CD8-positive, alpha-beta memory T cell (primary cell): ENCODE data around the gene ARPP21. TPM values are rescaled to one million over a fixed set of nuclear protein-coding genes. Genes with fewer than 3 reads are reported as not detected.

ENCODE experiments used
- CTCF ChIA-PET: fragments of 350-600 bp; sonication (Branson Sonifier 250); formaldehyde crosslinking; loops from one replicate; lab custom pipeline; 2021; ENCODE audit warnings: antibody characterized with exemption; lab: Charles Lee
- POLR2A ChIA-PET: fragments of 350-600 bp; sonication (Branson Sonifier 250); formaldehyde crosslinking; loops from one replicate; lab custom pipeline; 2021; ENCODE audit warnings: antibody characterized with exemption; lab: Charles Lee
- DNase-seq, 5 donors: peaks; one replicate each; pipeline versions ENCODE4 v3.0.0 to v3.0.0-alpha.2; 2020 to 2022; ENCODE audit warnings: mixed read lengths in 1 of 5
- H3K27ac ChIP-seq: one replicate; pipeline ENCODE4 v1.7.0; 2013; ENCODE audit warnings: low read depth, mild to moderate bottlenecking, low read length, moderate library complexity
- H3K27me3 ChIP-seq: 2 replicates; pipeline ENCODE4 v1.7.0; 2013; ENCODE audit warnings: low read length, mild to moderate bottlenecking; ENCODE audit not compliant: insufficient read depth, poor library complexity, severe bottlenecking
- H3K36me3 ChIP-seq: 2 replicates; pipeline ENCODE4 v1.7.0; 2013; ENCODE audit warnings: mild to moderate bottlenecking, low read length, moderate library complexity; ENCODE audit not compliant: insufficient read depth
- H3K4me1 ChIP-seq: 2 replicates; pipeline ENCODE4 v1.7.0; 2013; ENCODE audit warnings: mild to moderate bottlenecking, low read length, moderate library complexity; ENCODE audit not compliant: insufficient read depth
- H3K4me3 ChIP-seq: 2 replicates; pipeline ENCODE4 v1.7.0; 2013; ENCODE audit warnings: mild to moderate bottlenecking, low read length
- H3K9me3 ChIP-seq: 2 replicates; pipeline ENCODE4 v1.7.0; 2013; ENCODE audit warnings: mild to moderate bottlenecking, low read length
- H3K27ac Mint-ChIP-seq, 8 donors: one replicate each; pipeline ENCODE4 v1.8.0; 2020 to 2021; ENCODE audit warnings: mixed read lengths in 8 of 8, mild to moderate bottlenecking in 6 of 8, inconsistent platforms in 3 of 8, moderate library complexity in 3 of 8
- H3K27me3 Mint-ChIP-seq, 2 donors: one replicate each; pipeline ENCODE4 v1.8.0; 2020 to 2021; ENCODE audit warnings: mixed read lengths in 2 of 2, mild to moderate bottlenecking in 1 of 2, moderate library complexity in 1 of 2
- H3K36me3 Mint-ChIP-seq, 3 donors: one replicate each; pipeline ENCODE4 v1.8.0; 2020 to 2021; ENCODE audit warnings: mixed read lengths in 3 of 3, inconsistent platforms in 1 of 3, mild to moderate bottlenecking in 1 of 3
- H3K4me1 Mint-ChIP-seq, 3 donors: one replicate each; pipeline ENCODE4 v1.8.0; 2020 to 2021; ENCODE audit warnings: mixed read lengths in 3 of 3, inconsistent platforms in 1 of 3, mild to moderate bottlenecking in 1 of 3
- H3K4me3 Mint-ChIP-seq, 7 donors: one replicate each; pipeline ENCODE4 v1.8.0; 2020 to 2021; ENCODE audit warnings: mixed read lengths in 7 of 7, mild to moderate bottlenecking in 6 of 7, moderate library complexity in 4 of 7, inconsistent platforms in 2 of 7
- H3K9me3 Mint-ChIP-seq, 5 donors: one replicate each; pipeline ENCODE4 v1.8.0; 2020 to 2022; ENCODE audit warnings: mixed read lengths in 5 of 5, mild to moderate bottlenecking in 3 of 5, moderate library complexity in 2 of 5, inconsistent platforms in 1 of 5
- polyA plus RNA-seq: library from polyadenylated mRNA; unstranded; fragments of 300-500 nt; fragmentation: Illumina TruSeq; gene quantifications from one replicate; pipeline ENCODE4 v1.2.3, GENCODE V29; 2021
- total RNA-seq, 2 experiments: library from RNA; stranded (reverse); gene quantifications; one replicate each; pipeline ENCODE4 v1.2.3, GENCODE V29; 2021

ARPP21 gene
- total and polyA plus RNA-seq, 3 experiments from 2014 or later: not detected

GRCh38 chr3:35646081-35646480, 6.8 kb downstream of the ARPP21 start:
- CTCF ChIA-PET: no interaction called here
- no peaks in the 10 kb centered on the region for H3K4me1 ChIP-seq
- Mint-ChIP-seq H3K27me3 (no peaks in the 10 kb centered on the region), H3K4me1 (no peaks in the 10 kb centered on the region), H3K27ac (no peak overlapping the region), H3K9me3 (peaks cover 0 to 42% (median 0%) of the 10 kb centered on the region in 5 donors), H3K4me3 (no peak overlapping the region), H3K36me3 (no peaks in the 10 kb centered on the region)
- no peak for DNase-seq
- no peaks in the 10 kb centered on the region for H3K36me3 ChIP-seq
- POLR2A ChIA-PET: no interaction called here
- no peaks in the 10 kb centered on the region for H3K9me3 ChIP-seq
- H3K27me3 ChIP-seq: no peaks in the 10 kb centered on the region
- no peak overlapping the region for H3K4me3 ChIP-seq
- H3K27ac ChIP-seq: no peak overlapping the region

GRCh38 chr3:35647461-35647860, 8.1 kb downstream of the ARPP21 start:
- CTCF ChIA-PET: no interaction called here
- H3K9me3 ChIP-seq: no peaks in the 10 kb centered on the region
- no peak for DNase-seq
- H3K9me3 Mint-ChIP-seq: peaks cover 0 to 44% (median 2%) of the 10 kb centered on the region in 5 donors
- H3K27ac Mint-ChIP-seq: no peak overlapping the region
- H3K27me3 Mint-ChIP-seq: no peaks in the 10 kb centered on the region
- H3K4me3 Mint-ChIP-seq: no peak overlapping the region
- no peaks in the 10 kb centered on the region for H3K36me3 Mint-ChIP-seq
- H3K27ac ChIP-seq: no peak overlapping the region
- H3K27me3 ChIP-seq: no peaks in the 10 kb centered on the region
- POLR2A ChIA-PET: no interaction called here
- H3K36me3 ChIP-seq: no peaks in the 10 kb centered on the region
- no peaks in the 10 kb centered on the region for H3K4me1 ChIP-seq
- H3K4me3 ChIP-seq: no peak overlapping the region
- H3K4me1 Mint-ChIP-seq: no peaks in the 10 kb centered on the region

- Mint-ChIP-seq H3K27ac (no peak overlapping the region), H3K9me3 (peaks cover 0 to 43% (median 2%) of the 10 kb centered on the region in 5 donors), H3K36me3 (no peaks in the 10 kb centered on the region), H3K4me3 (no peak overlapping the region), H3K4me1 (no peaks in the 10 kb centered on the region), H3K27me3 (no peaks in the 10 kb centered on the region)
- no peak for DNase-seq
- Histone ChIP-seq H3K4me3 (no peak overlapping the region), H3K4me1 (no peaks in the 10 kb centered on the region), H3K9me3 (no peaks in the 10 kb centered on the region), H3K27me3 (no peaks in the 10 kb centered on the region), H3K36me3 (no peaks in the 10 kb centered on the region), H3K27ac (no peak overlapping the region)
- ChIA-PET POLR2A (no interaction called here), CTCF (no interaction called here)
These were observed 9.0 kb downstream of the ARPP21 start for GRCh38 chr3:35648347-35648746.

- no peak for DNase-seq
- no peaks in the 10 kb centered on the region for H3K4me1 ChIP-seq
- no peak overlapping the region for H3K27ac ChIP-seq
- ChIA-PET POLR2A (no interaction called here), CTCF (no interaction called here)
- H3K9me3 ChIP-seq: no peaks in the 10 kb centered on the region
- no peak overlapping the region for H3K4me3 ChIP-seq
- H3K4me3 Mint-ChIP-seq: no peak overlapping the region
- no peaks in the 10 kb centered on the region for H3K36me3 Mint-ChIP-seq
- H3K36me3 ChIP-seq: no peaks in the 10 kb centered on the region
- no peaks in the 10 kb centered on the region for H3K27me3 ChIP-seq
- peaks cover 0 to 34% (median 2%) of the 10 kb centered on the region in 5 donors for H3K9me3 Mint-ChIP-seq
- H3K4me1 Mint-ChIP-seq: no peaks in the 10 kb centered on the region
- no peak overlapping the region for H3K27ac Mint-ChIP-seq
- no peaks in the 10 kb centered on the region for H3K27me3 Mint-ChIP-seq
These were observed 10.1 kb downstream of the ARPP21 start for GRCh38 chr3:35649405-35649804.

GRCh38 chr3:35651426-35651825, 12.1 kb downstream of the ARPP21 start:
- Mint-ChIP-seq H3K27me3 (no peaks in the 10 kb centered on the region), H3K4me1 (no peaks in the 10 kb centered on the region), H3K9me3 (peaks cover 0 to 25% (median 2%) of the 10 kb centered on the region in 5 donors), H3K4me3 (no peak overlapping the region), H3K36me3 (no peaks in the 10 kb centered on the region), H3K27ac (no peak overlapping the region)
- no peaks in the 10 kb centered on the region for H3K4me1 ChIP-seq
- no peak for DNase-seq
- no peaks in the 10 kb centered on the region for H3K9me3 ChIP-seq
- CTCF ChIA-PET: no interaction called here
- no peaks in the 10 kb centered on the region for H3K27me3 ChIP-seq
- H3K27ac ChIP-seq: no peak overlapping the region
- POLR2A ChIA-PET: no interaction called here
- H3K4me3 ChIP-seq: no peak overlapping the region
- no peaks in the 10 kb centered on the region for H3K36me3 ChIP-seq

- H3K4me3 ChIP-seq: no peak overlapping the region
- no peaks in the 10 kb centered on the region for H3K27me3 Mint-ChIP-seq
- no peak overlapping the region for H3K4me3 Mint-ChIP-seq
- no peaks in the 10 kb centered on the region for H3K4me1 ChIP-seq
- H3K4me1 Mint-ChIP-seq: no peaks in the 10 kb centered on the region
- H3K36me3 ChIP-seq: no peaks in the 10 kb centered on the region
- no peak overlapping the region for H3K27ac Mint-ChIP-seq
- H3K9me3 Mint-ChIP-seq: peaks cover 0 to 21% (median 2%) of the 10 kb centered on the region in 5 donors
- ChIA-PET POLR2A (no interaction called here), CTCF (no interaction called here)
- no peak overlapping the region for H3K27ac ChIP-seq
- no peak for DNase-seq
- no peaks in the 10 kb centered on the region for H3K9me3 ChIP-seq
- H3K27me3 ChIP-seq: no peaks in the 10 kb centered on the region
- H3K36me3 Mint-ChIP-seq: no peaks in the 10 kb centered on the region
These were observed 12.5 kb downstream of the ARPP21 start for GRCh38 chr3:35651851-35652250.

- Mint-ChIP-seq H3K9me3 (peaks cover 0 to 21% (median 2%) of the 10 kb centered on the region in 5 donors), H3K36me3 (no peaks in the 10 kb centered on the region), H3K27ac (no peak overlapping the region), H3K4me1 (no peaks in the 10 kb centered on the region), H3K4me3 (no peak overlapping the region), H3K27me3 (no peaks in the 10 kb centered on the region)
- Histone ChIP-seq H3K9me3 (no peaks in the 10 kb centered on the region), H3K27ac (no peak overlapping the region), H3K4me3 (no peak overlapping the region), H3K36me3 (no peaks in the 10 kb centered on the region), H3K27me3 (no peaks in the 10 kb centered on the region), H3K4me1 (no peaks in the 10 kb centered on the region)
- ChIA-PET CTCF (no interaction called here), POLR2A (no interaction called here)
- DNase-seq: no peak
These were observed 14.0 kb downstream of the ARPP21 start for GRCh38 chr3:35653347-35653746.

GRCh38 chr3:35654476-35654875, 15.2 kb downstream of the ARPP21 start:
- Mint-ChIP-seq H3K27ac (no peak overlapping the region), H3K4me3 (no peak overlapping the region), H3K9me3 (peaks cover 0 to 21% (median 2%) of the 10 kb centered on the region in 5 donors), H3K27me3 (no peaks in the 10 kb centered on the region), H3K36me3 (no peaks in the 10 kb centered on the region), H3K4me1 (no peaks in the 10 kb centered on the region)
- no peak for DNase-seq
- ChIA-PET CTCF (no interaction called here), POLR2A (no interaction called here)
- no peaks in the 10 kb centered on the region for H3K4me1 ChIP-seq
- no peak overlapping the region for H3K27ac ChIP-seq
- H3K9me3 ChIP-seq: no peaks in the 10 kb centered on the region
- H3K4me3 ChIP-seq: no peak overlapping the region
- H3K27me3 ChIP-seq: no peaks in the 10 kb centered on the region
- H3K36me3 ChIP-seq: no peaks in the 10 kb centered on the region

GRCh38 chr3:35658686-35659085, 19.4 kb downstream of the ARPP21 start:
- H3K27me3 Mint-ChIP-seq: no peaks in the 10 kb centered on the region
- ChIA-PET CTCF (no interaction called here), POLR2A (no interaction called here)
- no peaks in the 10 kb centered on the region for H3K9me3 ChIP-seq
- H3K27ac ChIP-seq: no peak overlapping the region
- H3K36me3 ChIP-seq: no peaks in the 10 kb centered on the region
- no peaks in the 10 kb centered on the region for H3K4me1 Mint-ChIP-seq
- no peak overlapping the region for H3K4me3 Mint-ChIP-seq
- no peaks in the 10 kb centered on the region for H3K36me3 Mint-ChIP-seq
- H3K27ac Mint-ChIP-seq: no peak overlapping the region
- peaks cover 0 to 8% (median 6%) of the 10 kb centered on the region in 5 donors for H3K9me3 Mint-ChIP-seq
- H3K4me3 ChIP-seq: no peak overlapping the region
- H3K4me1 ChIP-seq: no peaks in the 10 kb centered on the region
- H3K27me3 ChIP-seq: no peaks in the 10 kb centered on the region
- DNase-seq: no peak
